GM10266 (cell line): ENCODE data around the gene ATL2.
"Not testable (repeated sequence)": the region's sequence is repeated elsewhere in the genome, so short reads cannot be mapped to it uniquely, and the experiment has no call there.

Experiments used
- DNase-seq: peaks from one replicate; pipeline ENCODE4 v3.0.0; 2012; ENCODE audit errors: extremely low spot score
- CTCF ChIP-seq: IDR thresholded peaks from 2 replicates; pipeline ENCODE4 v1.5.1; 2012; ENCODE audit warnings: mild to moderate bottlenecking, low read depth; ENCODE audit not compliant: control insufficient read depth, insufficient read depth; ENCODE audit errors: missing control alignments

ATL2 gene

GRCh38 chr2:38263293-38263692 is 113.8 kb downstream of the ATL2 start:
- no peak for TF ChIP-seq CTCF
- no peak for DNase-seq

GRCh38 chr2:38262069-38262871 is 114.8 kb downstream of the ATL2 start:
- DNase-seq: peak; percentile 31
- TF ChIP-seq CTCF: peak; percentile 21

GRCh38 chr2:38261569-38262068 is 115.5 kb downstream of the ATL2 start:
- no peak for DNase-seq
- no peak for TF ChIP-seq CTCF

- no peak for TF ChIP-seq CTCF
- no peak for DNase-seq
These were observed 116.1 kb downstream of the ATL2 start for GRCh38 chr2:38260972-38261371.

GRCh38 chr2:38260469-38260868 is 116.6 kb downstream of the ATL2 start:
- DNase-seq: peak; percentile 22
- peak; percentile 19 for TF ChIP-seq CTCF

GRCh38 chr2:38259311-38259710 is 117.8 kb downstream of the ATL2 start:
- no peak for DNase-seq
- TF ChIP-seq CTCF: no peak

GRCh38 chr2:38257680-38258079 is 119.4 kb downstream of the ATL2 start:
- DNase-seq: not testable (repeated sequence)

- no peak for DNase-seq
- TF ChIP-seq CTCF: no peak
These were observed 120.5 kb downstream of the ATL2 start for GRCh38 chr2:38256610-38257009.
